GM11168 (cell line): ENCODE data around the gene PDE8A.
"Not testable (repeated sequence)": the region's sequence is repeated elsewhere in the genome, so short reads cannot be mapped to it uniquely, and the experiment has no call there.

Source experiments
- in situ Hi-C: fragments of 300-500 bp; cut with MboI; formaldehyde crosslinking; loops from one replicate; pipeline ENCODE4 v1.12.0; 2022; ENCODE audit warnings: low sequenced_read_pairs; ENCODE audit not compliant: unreplicated experiment

Gene PDE8A

GRCh38 chr15:85151861-85152260 lies 170.2 kb downstream of the PDE8A start:
- in situ Hi-C loops = no loop called here

- in situ Hi-C loops = no loop called here
These were observed 172.4 kb downstream of the PDE8A start for GRCh38 chr15:85154061-85154460.

GRCh38 chr15:85155360-85155759 lies 173.7 kb downstream of the PDE8A start:
- in situ Hi-C loops = no loop called here

- in situ Hi-C loops = no loop called here
These were observed 174.2 kb downstream of the PDE8A start for GRCh38 chr15:85155857-85156256.

- in situ Hi-C loops = no loop called here
These were observed 175.7 kb downstream of the PDE8A start for GRCh38 chr15:85157344-85157743.

- in situ Hi-C loops = no loop called here
These were observed 180.6 kb downstream of the PDE8A start for GRCh38 chr15:85162237-85162636.

GRCh38 chr15:85164841-85165466 lies 183.3 kb downstream of the PDE8A start:
- in situ Hi-C loops = no loop called here

- in situ Hi-C loops = no loop called here
These were observed 185.9 kb downstream of the PDE8A start for GRCh38 chr15:85167568-85167967.

- in situ Hi-C loops = no loop called here
These were observed 187.1 kb downstream of the PDE8A start for GRCh38 chr15:85168642-85169173.

- in situ Hi-C loops = no loop called here
These were observed 190.1 kb downstream of the PDE8A start for GRCh38 chr15:85171736-85172135.

- in situ Hi-C loops = no loop called here
These were observed 191.3 kb downstream of the PDE8A start for GRCh38 chr15:85172846-85173490.

GRCh38 chr15:85173630-85174029 lies 192.0 kb downstream of the PDE8A start:
- in situ Hi-C loops = not testable (repeated sequence)

- in situ Hi-C loops = no loop called here
These were observed 192.9 kb downstream of the PDE8A start for GRCh38 chr15:85174521-85174920.

GRCh38 chr15:85177042-85177515 lies 195.4 kb downstream of the PDE8A start:
- in situ Hi-C loops = loop anchor here (5.0 kb wide), 1 partner anchor 100 kb away; no protein-coding TSS in a partner anchor

- in situ Hi-C loops = loop anchor here (5.0 kb wide), 1 partner anchor 99 kb away; no protein-coding TSS in a partner anchor
These were observed 196.7 kb downstream of the PDE8A start for GRCh38 chr15:85178308-85178707.

GRCh38 chr15:85179700-85180099 lies 198.0 kb downstream of the PDE8A start:
- in situ Hi-C loops = loop anchor here (5.0 to 10.0 kb wide), 2 partner anchors 98 to 615 kb away; no protein-coding TSS in a partner anchor

- in situ Hi-C loops = loop anchor here (10.0 kb wide), 1 partner anchor 621 kb away; no protein-coding TSS in a partner anchor
These were observed 203.7 kb downstream of the PDE8A start for GRCh38 chr15:85185350-85185749.

GRCh38 chr15:85188171-85188577 lies 206.5 kb downstream of the PDE8A start:
- in situ Hi-C loops = loop anchor here (10.0 kb wide), 1 partner anchor 623 kb away; no protein-coding TSS in a partner anchor
